Stimulated activated CD8-positive, alpha-beta memory T cell treated with anti-CD3 and anti-CD28 coated beads, Interleukin-15, amount 100 ng/mL, for 24 hours (primary cell): Measurements from ENCODE around the gene PLEKHS1.
"Not testable (repeated sequence)": the region's sequence is repeated elsewhere in the genome, so short reads cannot be mapped to it uniquely, and the experiment has no call there.

ENCODE experiments used
- DNase-seq: peaks from one replicate; pipeline ENCODE4 v3.0.0-alpha.2; 2020; ENCODE audit warnings: low read depth

The PLEKHS1 gene

DNA sequence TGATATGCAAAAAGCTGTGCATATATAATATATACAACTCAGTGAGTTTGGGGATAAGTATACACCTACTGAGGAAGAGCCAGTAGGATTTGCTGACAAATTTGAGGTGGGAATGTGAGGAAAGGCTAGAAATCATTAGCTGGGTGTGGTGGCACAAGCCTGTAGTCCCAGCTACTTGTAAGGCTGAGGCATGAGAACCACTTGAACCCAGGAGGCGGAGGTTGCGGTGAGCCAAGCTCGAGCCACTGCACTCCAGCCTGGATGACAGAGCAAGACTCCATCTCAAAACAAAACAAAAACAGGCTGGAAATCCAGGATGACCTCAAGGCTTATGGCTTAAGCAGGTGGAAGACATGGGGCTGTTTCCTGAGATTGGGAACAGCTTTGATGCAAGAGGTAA, 10.6 kb upstream of the PLEKHS1 start:
- no peak for DNase-seq

DNA sequence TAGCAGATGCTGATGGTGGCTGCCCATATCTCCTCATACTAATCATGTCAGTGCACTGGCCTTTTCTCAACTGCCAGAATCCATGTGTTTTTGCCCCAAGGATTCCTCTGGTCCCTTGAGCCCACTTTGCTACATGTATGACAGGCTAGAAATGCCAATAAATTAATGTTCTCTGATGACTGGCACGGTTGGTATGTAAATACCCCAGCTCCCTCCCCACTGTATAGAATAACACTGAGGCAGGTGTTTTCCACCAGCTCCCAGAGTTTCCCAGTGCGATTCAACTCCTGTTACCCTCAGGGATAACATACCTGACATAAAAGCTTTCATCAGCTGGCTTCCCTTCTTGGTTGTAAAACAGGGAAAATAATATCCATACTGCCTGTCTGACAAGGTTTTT, 9.0 kb upstream of the PLEKHS1 start:
- no peak for DNase-seq

DNA sequence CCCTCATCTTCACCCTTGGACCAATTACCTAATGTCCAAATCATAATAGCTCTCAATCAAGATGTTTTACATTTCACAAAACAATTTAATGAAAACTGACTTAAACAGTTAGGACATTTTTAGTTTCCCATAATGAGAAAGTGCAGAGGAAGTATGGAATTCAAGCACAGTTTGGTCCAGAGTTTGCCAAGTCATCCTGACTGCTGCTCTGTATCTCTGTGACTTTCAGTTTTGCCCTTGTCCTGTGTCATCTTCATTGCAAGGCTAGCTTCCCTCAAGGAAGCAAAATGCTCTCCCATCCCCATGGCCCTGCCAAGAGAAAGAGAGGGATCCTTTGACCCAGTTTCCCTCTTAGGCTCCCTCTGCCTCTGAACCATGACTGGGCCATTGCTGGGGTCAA, 7.9 kb upstream of the PLEKHS1 start:
- DNase-seq = no peak

DNA sequence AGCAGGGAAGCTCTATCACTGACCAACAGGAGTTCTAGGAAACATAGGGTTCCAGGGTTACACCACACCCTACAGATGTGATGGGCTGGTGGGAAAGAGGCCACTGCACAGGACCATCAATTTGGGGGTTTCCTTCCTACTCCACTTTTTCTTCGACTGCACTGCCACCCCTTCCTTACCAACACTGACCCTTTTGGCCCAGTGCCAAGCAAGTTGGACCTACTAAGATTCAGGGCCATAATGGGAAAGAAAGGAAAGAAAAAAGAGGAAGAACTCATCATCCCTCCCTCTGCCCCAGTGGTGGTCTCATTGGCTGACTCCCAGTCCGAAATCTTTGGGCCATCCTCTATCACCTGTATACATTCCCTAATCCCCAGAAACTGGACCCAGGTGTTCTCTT, 6.1 kb upstream of the PLEKHS1 start:
- no peak for DNase-seq

DNA sequence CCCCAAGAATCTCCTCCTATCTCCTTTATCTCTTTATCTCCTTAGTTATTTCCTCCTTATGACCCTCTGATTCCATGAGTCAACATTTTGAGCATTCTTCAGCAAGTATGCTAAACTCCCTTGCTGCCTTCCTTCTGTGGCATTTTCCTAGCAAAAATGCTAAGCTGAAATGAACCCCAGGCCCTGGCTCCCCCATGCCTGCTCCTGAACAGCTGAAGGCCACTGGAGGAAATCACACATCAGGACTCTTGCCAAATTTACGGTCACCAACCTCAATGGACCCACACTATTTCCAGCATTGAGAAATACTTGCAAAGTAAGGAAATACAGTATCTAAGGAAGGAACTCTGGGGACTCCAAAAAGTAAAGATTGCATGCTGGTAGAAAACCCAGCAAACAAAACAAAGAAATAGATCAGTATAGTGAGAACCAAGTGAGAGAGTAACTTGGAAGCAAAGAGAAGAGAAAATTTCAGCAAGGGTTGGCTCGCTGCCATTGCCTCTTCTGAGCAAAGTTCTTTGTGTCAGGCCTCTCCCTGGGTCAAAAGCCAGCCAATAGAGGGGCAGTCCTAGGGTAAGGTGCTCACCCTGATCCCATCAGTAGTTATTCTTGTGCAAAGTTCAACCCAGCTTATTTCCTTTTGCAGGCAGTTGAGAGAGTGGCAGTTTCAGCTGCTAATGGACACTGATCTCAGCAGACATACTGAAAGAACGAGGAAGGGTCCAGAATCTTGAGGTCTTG, 5.1 kb upstream of the PLEKHS1 start:
- DNase-seq = no peak

DNA sequence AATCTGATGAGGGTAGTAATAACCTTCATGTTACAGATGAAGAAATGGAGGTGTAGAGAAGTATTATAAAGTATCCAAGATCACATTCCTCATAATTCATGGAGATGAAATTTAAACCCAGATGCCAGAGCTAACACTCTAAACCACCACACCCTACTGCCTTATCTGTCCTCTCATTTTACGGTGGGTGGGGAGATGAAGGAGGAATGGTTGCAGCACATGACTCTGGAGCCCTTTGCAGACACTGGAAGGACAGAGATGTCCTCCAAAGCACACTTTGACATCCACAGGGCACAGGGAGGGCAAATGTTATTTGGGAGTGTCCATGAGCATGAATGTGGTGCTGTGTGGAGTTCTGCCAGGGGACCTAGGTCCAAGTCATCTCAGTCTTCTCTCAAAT, 1.1 kb downstream of the PLEKHS1 start:
- DNase-seq = no peak

DNA sequence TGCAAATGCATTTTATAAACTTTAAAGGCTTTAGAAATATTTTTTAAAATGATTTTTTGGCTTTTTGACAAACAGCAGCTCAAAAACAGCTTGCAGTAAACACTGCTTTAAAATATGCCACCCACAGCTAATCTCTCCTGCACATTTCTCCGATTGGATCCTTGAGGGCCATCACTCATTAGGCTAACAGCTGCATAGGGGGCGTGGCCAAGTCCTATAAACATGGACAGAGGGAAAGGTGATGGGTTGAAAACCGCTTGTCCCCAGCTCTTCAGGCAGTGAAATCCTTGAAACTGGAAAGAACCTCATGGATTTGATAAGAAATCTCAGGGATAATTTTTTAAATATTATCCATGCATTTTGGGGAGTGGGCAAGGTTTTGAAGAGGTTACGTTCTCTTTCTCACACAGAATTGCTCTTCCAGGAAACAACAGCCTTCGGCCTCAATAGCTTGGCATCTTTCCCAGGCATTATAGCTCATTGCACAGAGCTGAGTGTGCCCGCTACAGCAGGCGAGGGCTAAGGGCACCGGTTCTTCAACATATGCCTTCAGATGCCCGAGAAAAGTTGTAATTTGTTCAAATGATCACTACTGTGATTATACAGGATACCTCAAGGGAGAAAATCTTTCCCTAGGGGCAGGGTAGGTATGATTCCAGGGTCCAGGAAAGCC, 1.7 kb downstream of the PLEKHS1 start:
- DNase-seq = no peak

DNA sequence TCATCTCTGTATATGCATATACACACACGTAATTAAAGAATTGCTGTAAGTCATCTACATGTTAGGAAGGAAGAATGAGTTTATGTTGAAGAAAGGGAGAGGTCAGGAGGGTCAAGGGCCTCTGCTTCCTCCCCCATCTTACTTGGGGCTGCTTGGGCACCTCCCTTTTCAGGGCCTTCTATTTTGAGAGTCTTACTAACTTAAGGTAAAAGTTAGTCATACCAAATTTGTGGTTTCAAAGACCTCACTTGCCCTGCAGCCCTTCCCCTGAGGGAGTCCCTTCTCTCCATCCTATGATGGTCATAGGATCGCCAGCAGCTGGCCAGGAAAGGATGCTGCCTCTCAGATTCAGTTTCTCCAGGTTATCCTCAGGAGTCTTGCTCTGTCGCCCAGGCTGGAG, 2.6 kb downstream of the PLEKHS1 start:
- no peak for DNase-seq

DNA sequence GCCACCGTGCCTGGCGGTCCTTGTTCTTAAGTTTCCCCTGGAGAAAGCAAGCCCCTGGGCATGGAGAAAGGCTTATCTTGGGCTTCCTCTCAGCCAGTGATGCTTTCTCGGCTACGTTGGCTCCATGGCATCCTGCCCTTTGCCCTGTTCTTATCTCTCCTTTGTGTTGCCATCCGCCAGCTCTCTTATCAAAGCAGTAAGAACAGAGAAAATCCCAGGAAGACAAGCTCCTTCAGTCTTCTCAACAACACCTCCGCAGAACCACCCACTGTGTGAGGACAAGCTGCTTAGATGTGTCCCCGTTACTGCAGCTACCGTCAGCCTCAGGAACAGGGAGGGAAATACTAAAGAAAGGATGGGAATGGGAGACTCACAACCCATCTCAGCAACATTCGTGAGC, 3.3 kb downstream of the PLEKHS1 start:
- DNase-seq = no peak

DNA sequence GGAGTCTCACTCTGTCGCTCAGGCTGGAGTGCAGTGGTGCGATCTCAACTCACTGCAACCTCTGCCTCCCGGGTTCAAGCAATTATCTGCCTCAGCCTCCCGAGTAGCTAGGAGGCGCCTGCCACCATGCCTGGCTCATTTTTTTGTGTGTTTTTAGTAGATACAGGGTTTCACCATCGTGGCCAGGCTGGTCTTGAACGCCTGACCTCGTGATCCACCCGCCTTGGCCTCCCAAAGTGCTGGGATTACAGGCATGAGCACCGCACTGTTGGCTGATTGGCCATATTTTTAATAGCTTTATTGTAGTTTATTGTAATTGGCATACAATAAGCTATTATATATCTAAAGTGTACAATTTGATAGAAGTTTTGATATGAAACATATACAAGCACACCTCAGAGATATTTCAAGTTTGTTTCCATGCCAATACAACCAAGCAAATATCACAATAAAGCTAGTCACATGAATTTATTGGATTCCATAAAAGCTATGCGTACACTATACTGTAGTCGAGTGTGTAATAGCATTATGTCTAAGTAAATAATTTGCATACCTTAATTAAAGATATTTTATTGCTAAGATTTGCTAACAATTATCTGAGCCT, 5.6 kb downstream of the PLEKHS1 start:
- no peak for DNase-seq

DNA sequence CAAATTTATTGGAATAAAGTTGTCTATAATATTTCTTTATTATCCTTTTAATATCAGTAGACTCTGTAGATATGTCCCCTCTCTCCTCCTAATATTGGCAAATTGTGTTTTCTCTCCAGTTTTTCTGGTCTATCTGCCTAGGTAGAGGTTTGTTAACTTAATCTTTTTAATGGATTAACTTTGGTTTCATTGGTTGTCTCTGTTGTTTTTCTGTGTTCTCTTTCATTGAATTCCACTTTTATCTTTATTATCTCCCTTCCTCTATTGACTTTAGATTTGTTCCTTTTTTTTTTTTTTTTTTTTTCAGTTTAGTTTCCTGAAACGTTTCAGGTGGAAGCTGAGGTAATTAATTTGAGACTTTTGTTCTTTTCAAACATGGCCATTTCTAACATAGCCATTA, 10.6 kb downstream of the PLEKHS1 start:
- no peak for DNase-seq

DNA sequence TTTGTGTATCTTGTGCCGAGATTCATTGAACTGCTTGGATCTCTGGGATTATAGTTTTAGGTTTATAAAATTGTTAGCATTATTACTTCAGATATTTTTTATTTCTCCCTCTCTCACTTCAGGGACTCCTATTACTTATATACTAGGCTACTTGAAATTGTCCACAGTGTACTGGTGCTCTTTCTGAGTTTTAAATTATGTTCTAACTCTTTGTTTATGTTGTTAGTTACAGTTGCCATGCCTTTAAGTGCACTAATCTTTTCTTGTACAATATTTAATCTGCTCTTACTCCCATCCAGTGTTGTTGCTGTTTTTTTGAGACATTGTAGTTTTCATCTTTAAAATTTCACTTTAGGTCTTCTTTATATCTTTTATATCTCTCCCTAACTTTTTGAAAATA, 13.1 kb downstream of the PLEKHS1 start:
- no peak for DNase-seq

DNA sequence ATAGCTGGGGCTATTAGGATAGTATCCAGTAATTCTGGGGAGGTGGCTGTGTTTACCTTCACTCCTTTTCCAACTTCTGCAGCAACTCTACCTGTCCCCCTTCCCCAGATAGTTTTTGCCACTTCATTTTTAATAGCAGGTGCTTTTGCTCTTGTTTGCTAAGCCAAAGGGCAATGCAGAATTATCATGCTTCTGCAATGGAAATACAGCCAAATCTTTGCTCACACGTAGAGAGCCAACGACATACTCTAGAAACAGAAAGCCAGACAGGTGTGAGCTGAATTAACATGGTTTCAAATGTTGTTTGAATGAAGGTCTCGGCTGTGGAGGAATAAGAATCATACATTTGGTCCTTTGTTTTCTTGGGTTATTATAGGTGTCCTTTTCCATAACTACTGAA, 14.4 kb downstream of the PLEKHS1 start:
- no peak for DNase-seq

DNA sequence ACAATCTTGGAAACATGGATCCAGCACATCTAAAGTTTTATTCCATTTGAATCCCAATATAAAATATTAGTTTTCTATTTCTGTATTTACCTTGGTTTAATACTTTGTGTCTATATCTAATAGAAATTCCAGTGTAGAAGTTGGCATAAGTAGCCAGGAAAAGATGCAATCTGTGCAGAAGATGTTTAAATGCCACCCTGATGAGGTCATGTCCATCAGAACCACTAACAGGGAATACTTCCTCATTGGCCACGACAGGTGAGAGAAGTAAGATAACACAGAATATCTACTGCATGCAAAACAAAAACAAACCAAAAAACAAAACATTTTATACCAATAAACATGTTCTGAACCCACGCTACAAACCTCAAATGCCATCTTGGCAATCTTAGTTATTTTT, 15.7 kb downstream of the PLEKHS1 start:
- DNase-seq = no peak

DNA sequence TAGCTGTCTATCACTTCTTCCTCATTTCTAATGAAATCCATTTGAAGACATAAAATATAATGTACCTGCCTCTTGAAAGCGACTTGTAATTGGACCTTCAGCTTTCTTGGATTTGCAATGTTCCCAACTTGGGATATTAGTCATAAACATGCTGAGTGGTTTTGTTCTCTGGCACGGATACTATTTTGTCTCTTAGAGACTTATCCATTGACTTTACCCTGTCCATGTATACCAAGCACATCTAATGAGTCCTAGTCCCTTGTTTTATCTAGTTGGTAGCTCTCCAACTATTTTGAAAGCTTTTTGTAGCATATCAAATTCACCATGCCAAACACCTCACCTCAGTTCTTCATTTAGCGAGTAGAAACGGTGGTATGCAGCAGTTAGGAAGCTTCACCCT, 18.9 kb downstream of the PLEKHS1 start:
- DNase-seq = no peak

DNA sequence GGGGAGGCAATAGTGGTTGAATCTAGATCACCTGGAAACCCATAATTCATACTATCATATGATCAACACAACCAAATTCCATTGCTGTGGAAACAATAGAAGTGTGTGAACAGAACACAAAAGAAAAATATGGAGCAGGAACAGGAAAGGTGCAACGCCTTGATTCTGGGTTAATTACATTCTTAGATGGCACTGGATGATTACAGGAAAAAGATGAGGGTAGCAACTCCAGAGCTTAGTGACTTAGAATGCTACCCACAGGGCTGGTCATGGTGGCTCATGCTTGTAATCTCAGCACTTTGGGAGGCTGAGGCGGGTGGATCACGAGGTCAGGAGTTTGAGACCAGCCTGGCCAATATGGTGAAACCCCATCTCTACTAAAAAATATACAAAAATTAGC, 19.6 kb downstream of the PLEKHS1 start:
- not testable (repeated sequence) for DNase-seq

DNA sequence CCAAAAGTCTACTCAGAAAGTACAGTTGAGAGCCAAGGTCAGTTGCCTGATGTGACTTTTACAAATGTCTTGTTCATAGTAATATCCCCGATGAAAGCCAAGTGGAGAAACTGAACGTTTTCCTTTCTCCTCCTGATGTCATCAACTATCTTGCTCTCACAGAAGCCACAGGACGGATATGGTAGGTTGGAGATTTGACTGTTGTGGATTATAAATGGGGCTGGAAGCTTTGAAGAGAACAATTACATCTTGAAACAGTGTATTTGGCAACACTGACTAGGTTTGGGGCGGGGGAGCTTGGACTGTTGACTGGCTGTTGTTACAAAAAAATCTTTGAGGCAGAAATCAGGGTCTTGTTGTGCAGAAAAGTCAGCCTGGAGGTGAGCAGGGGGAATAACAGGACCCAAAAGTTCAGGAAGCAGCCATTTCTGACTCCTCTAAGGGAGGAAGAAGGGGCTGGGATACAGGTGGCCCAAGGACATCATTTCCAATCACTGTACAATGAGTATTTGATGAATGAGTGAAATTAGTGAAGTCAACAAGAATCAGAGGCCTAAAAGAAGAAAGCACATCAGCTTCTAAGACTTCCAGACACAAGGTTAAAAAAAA, 24.3 kb downstream of the PLEKHS1 start:
- no peak for DNase-seq

DNA sequence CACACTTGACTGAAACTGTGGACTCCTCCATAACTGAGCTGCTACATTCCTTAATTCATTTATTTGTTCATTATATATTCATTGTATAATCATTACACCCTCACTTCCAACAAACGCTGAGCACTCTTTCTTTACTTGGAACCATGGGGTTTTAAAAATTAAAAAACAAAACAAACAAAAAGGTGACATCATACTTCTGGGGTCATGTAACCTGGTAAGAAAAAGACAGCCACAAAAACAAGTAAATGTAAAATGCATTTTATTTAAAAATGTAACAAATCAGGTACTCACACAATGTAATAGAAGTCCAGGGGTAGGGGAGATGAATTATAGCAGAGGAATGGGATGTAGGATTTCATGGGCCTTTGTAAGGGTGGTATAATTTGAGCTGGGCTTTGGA, 25.1 kb downstream of the PLEKHS1 start:
- no peak for DNase-seq

DNA sequence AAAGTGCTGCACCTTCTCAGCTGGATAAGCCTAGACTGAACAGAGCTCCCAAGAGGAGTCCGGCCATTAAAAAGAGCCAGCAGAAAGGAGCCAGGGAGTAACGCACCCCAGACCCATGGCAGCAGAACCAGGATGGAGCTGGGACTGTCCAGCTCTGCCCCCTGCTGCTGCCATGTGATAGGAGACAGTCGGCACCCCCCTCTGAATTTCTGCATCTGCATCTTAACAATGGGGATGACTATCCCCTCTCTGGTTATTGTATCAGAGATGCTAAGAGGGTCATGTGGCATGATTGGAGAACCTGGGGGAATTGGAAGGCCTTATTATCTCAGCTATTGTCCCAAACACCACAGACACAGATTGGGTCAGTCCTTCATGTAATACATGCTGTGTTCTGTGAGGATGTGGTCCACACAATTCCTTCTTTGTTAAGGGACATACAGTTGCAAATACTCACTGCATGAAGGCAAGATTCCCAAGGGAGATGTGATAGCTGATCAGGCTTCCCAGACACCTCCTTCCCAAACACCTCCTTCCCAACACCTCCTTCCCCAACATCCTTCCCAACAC, 29.3 kb downstream of the PLEKHS1 start:
- DNase-seq = no peak

DNA sequence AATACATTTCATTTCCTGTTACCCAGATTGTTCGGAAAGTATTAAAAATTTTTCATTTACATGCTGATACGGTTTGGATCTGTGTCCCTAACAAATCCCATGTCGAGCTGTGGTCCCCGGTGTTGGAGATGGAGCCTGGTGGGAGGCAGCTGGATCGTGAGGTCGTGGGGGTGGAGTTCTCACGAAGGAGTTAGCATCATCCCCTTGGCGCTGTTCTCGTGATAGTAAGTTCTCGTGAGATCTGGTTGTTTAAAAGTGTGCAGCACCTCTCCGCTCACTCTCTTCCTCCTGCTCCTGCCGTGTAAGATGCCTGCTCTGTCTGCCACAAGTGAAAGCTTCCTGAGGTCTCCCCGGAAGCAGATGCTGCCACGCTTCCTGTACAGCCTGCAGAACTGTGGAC, 30.9 kb downstream of the PLEKHS1 start:
- no peak for DNase-seq

DNA sequence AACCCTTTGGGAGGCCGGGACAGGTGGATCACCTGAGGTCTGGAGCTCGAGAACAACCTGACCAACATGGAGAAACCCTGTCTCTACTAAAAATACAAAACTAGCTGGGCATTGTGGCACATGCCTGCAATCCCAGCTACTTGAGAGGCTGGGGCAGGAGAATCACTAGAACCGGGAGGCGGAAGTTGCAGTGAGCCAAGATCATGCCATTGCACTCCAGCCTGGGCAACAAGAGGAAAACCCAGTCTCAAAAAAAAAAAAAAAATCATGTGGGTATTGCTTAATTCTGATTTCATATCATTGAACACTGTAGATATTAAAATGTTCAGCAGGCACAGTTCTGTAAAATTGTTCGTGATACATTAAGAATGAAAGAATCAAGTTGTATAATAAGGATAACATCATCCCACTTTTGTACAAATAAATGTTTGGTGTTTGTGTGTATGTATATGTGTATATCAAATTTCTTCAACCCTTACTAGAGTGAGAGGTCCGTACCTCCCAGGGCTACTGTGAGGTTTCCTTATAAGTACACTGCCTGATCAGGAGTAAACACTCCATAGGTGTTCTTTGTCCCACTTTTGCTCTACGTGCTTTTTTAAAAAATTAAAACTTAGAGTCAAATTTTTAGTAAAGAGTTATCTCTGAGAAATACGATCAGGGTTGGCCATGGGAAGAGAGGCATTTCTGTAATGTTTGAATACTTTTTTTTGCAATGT, 31.7 kb downstream of the PLEKHS1 start:
- no peak for DNase-seq

DNA sequence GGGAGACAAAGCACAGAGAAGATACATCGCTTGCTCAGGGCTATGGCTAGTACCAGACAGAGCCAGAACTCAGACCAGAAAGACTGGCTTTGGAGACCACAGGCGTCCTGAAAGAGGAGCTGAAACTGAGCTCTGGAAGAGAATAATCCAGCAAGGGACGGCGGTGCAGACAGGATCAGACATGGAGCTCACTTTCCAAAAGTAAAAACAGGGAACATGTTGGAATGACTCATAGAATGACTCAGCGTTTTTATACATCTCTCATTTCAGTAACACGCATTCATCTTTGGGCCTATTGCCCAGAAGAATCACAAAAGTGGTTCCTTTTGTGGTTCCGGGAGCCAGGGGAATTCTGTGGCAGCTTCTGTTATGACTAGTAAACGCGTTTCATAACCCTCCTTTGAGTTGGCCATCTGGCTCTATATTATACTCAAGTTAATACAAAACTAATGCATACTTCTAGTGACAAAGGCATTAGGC, 37.2 kb downstream of the PLEKHS1 start:
- no peak for DNase-seq
